Activated CD4-positive, alpha-beta T cell treated with anti-CD3 and anti-CD28 coated beads, Interleukin-2, amount 10 ng/mL, durations not matched to agents 7 days and 5 days (primary cell): ENCODE measurements around the gene HDAC4. TPM values are rescaled to one million over a fixed set of nuclear protein-coding genes. Genes with fewer than 3 reads are reported as not detected.

Source experiments
- CTCF ChIA-PET: fragments of 350-600 bp; sonication (Branson Sonifier 250); formaldehyde crosslinking; loops from one replicate; lab custom pipeline; 2021; ENCODE audit warnings: antibody characterized with exemption; lab: Charles Lee
- POLR2A ChIA-PET: fragments of 350-600 bp; sonication (Branson Sonifier 250); formaldehyde crosslinking; loops from one replicate; lab custom pipeline; 2021; ENCODE audit warnings: antibody characterized with exemption; lab: Charles Lee
- DNase-seq: peaks from one replicate; pipeline ENCODE4 v3.0.0-alpha.2; 2020
- H3K27ac Mint-ChIP-seq: one replicate; pipeline ENCODE4 v1.8.0; 2021; ENCODE audit warnings: mild to moderate bottlenecking, moderate library complexity, mixed read lengths
- H3K27me3 Mint-ChIP-seq: one replicate; pipeline ENCODE4 v1.8.0; 2021; ENCODE audit warnings: mixed read lengths
- H3K36me3 Mint-ChIP-seq: one replicate; pipeline ENCODE4 v1.8.0; 2021; ENCODE audit warnings: low read depth, mixed read lengths
- H3K4me1 Mint-ChIP-seq: one replicate; pipeline ENCODE4 v1.8.0; 2021; ENCODE audit warnings: mixed read lengths
- H3K4me3 Mint-ChIP-seq: one replicate; pipeline ENCODE4 v1.8.0; 2021; ENCODE audit warnings: mild to moderate bottlenecking, moderate library complexity, mixed read lengths
- H3K9me3 Mint-ChIP-seq: one replicate; pipeline ENCODE4 v1.8.0; 2021; ENCODE audit warnings: mixed read lengths
- total RNA-seq, 2 experiments: library from RNA; stranded (reverse); gene quantifications; one replicate each; pipeline ENCODE4 v1.2.3, GENCODE V29; 2021

The HDAC4 gene
- total RNA-seq, 2 experiments from 2014 or later, result 57.1 to 68.4 TPM

DNA sequence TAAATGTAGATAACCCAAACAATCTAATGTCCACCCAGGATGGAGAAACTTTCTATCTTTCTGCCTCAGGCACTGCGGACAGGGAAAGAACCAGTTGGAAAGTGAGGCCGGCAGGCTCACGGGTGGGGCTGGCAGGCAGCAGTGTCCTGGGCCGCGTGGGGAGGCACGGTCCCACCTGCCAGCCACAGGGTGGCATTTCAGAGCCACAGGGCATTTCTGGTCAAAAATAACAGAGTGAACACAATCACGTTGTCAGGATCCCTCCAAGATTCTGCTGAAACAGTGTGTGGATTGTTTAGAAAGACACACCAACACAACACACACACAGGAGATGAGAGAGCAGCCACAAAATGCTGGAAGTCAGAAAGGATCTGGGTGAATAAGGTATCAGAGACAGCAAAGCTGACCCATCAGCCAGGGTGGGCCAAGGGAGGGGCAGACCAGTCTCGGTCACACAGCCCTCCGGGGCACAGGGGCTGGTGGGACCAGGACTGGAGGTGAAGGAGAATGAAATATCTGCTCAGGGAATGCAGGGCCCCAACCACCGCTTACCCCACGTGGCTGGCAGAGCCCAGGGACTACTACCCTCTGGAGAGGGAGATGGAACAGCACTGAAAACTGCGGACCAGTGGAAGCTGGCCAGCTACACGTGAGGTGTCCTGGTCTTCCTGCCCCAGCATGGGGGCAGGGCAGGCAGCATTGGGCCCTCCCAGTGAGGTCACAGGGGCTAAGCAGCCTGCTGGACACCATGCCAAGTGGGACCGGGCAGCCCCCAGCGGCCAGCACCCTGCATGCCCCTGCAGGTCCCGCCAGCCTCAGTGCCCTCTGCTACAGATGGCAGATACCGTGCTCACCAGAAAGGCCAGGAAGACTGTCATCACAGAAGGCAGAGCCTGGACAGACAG is 173.9 kb downstream of the HDAC4 start:
- no peak for DNase-seq
- Mint-ChIP-seq H3K4me3 (no peak overlapping the region), H3K9me3 (no peaks in the 10 kb centered on the region), H3K4me1 (peaks cover 88% of the 10 kb centered on the region), H3K27ac (peak overlapping the region; percentile 68), H3K36me3 (peaks cover 9% of the 10 kb centered on the region), H3K27me3 (no peaks in the 10 kb centered on the region)
- ChIA-PET POLR2A (no interaction called here), CTCF (interaction anchor here (0.8 to 1.5 kb wide), 3 partner anchors 10 to 20 kb away, joined by 3 to 4 read pairs (median 3); no protein-coding TSS in a partner anchor)

DNA sequence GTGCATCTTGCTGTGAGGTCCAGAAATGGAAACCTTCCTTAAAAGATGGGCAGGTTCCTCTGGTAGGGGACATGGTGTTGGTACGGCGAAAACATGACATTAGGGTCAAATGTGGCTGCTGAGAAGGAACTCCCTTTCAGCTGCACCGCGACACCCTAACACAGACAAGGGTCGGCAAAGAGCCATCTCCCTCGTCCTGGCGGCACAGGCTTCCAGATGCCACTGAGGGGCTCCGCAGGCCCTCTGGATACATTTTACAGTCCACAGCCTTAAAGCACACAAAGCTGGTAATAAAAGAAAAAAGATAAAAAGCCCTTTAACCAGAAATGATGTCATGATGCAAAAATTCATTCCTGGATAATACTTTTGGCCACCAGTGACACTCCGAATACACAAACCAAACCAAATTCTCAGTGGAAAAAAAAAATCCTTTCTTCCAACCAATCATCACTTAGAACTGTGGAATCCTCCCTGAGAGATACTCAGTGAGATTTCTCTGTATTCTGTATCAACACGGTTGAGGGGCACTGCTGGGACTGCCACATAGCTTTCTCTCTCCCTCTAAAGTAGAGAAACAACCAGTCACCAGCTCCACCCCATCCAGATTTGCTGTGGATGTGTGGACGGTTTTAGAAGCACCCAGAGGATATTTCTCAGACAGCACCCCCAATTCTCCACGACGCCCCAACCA is 174.8 kb downstream of the HDAC4 start:
- CTCF ChIA-PET, result interaction anchor here (0.8 kb wide), 1 partner anchor 12 kb away, joined by 3 read pairs; no protein-coding TSS in a partner anchor

DNA sequence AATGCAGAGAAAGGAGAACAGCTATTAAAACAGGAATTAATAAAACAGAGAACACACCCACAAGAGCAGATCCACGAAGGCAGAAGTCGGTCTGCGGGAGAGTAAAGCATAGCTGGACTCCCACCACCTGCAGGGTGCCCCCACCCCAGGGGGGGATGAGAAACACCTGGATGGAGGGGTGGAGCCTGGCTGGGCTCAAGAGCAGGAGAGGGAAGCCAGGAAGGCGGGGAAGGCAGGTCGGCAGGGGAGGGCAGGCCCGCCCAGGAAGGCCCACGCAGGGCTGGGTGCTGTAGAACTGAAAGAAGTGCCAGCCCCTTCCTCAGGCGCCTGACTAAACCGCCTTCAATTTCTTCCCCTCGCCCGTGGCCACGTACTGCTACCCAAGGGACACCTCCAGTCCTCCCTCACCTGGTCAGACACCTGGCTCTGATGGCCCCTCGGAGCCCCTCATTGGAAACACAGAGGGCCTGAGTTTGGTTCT is 175.4 kb downstream of the HDAC4 start:
- peaks cover 15% of the 10 kb centered on the region for H3K36me3 Mint-ChIP-seq
- H3K27ac Mint-ChIP-seq, result peak overlapping the region; percentile 70
- no peaks in the 10 kb centered on the region for H3K27me3 Mint-ChIP-seq
- POLR2A ChIA-PET, result no interaction called here
- no peak for DNase-seq
- H3K4me3 Mint-ChIP-seq, result no peak overlapping the region
- H3K9me3 Mint-ChIP-seq, result no peaks in the 10 kb centered on the region
- H3K4me1 Mint-ChIP-seq, result peaks cover 89% of the 10 kb centered on the region
- CTCF ChIA-PET, result no interaction called here

More for the DNA sequence above, 174.8 kb downstream of the HDAC4 start:
- Mint-ChIP-seq H3K27me3 (no peaks in the 10 kb centered on the region), H3K4me3 (no peak overlapping the region), H3K9me3 (no peaks in the 10 kb centered on the region), H3K27ac (peak overlapping the region; percentile 68), H3K36me3 (peaks cover 13% of the 10 kb centered on the region), H3K4me1 (peaks cover 90% of the 10 kb centered on the region)
- POLR2A ChIA-PET, result no interaction called here
- DNase-seq, result no peak

DNA sequence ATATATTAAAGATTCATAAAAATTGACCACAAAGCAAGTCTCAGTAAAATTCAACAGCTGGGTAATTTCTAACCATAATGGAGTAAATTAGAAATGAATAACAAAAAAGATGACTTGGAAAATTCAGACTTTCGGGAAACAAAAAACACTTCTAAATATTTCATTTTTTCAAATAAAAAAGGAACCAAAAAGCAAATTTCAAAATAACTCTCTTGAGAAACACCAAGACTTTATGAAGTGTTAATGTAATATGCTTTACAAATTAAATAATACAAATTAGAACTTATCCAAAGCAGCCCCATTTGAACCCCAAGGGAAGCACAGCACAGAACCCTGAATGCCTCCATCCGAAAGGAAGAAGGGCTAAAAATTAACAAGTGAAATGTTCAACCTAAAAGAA is 175.9 kb downstream of the HDAC4 start:
- no peaks in the 10 kb centered on the region for H3K27me3 Mint-ChIP-seq
- ChIA-PET CTCF (no interaction called here), POLR2A (no interaction called here)
- H3K9me3 Mint-ChIP-seq, result peaks cover 2% of the 10 kb centered on the region
- peaks cover 87% of the 10 kb centered on the region for H3K4me1 Mint-ChIP-seq
- H3K27ac Mint-ChIP-seq, result peak overlapping the region; percentile 70
- no peak overlapping the region for H3K4me3 Mint-ChIP-seq
- H3K36me3 Mint-ChIP-seq, result peaks cover 19% of the 10 kb centered on the region
- DNase-seq, result no peak

DNA sequence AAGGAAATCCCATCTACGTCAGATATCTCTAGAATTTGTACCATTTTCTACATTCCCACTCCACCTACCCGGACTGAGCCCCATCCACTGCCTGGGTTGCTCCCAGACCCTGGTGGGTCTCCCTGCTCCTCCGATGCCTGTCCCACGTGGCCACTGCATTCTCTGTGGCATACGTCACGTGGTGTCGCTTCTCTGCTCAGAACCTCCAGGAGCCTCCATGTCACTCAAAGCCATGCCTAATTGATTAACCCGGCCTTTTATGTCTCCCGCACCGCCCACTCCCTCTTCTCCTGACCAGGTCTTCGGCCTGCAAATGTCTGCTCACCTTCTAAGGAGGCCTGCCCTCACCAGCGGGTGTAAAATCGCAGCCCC is 176.6 kb downstream of the HDAC4 start:
- Mint-ChIP-seq H3K4me1 (peaks cover 81% of the 10 kb centered on the region), H3K4me3 (no peak overlapping the region), H3K36me3 (peaks cover 24% of the 10 kb centered on the region), H3K27ac (peak overlapping the region; percentile 31), H3K9me3 (peaks cover 2% of the 10 kb centered on the region), H3K27me3 (no peaks in the 10 kb centered on the region)
- DNase-seq, result no peak
- CTCF ChIA-PET, result no interaction called here
- POLR2A ChIA-PET, result no interaction called here

DNA sequence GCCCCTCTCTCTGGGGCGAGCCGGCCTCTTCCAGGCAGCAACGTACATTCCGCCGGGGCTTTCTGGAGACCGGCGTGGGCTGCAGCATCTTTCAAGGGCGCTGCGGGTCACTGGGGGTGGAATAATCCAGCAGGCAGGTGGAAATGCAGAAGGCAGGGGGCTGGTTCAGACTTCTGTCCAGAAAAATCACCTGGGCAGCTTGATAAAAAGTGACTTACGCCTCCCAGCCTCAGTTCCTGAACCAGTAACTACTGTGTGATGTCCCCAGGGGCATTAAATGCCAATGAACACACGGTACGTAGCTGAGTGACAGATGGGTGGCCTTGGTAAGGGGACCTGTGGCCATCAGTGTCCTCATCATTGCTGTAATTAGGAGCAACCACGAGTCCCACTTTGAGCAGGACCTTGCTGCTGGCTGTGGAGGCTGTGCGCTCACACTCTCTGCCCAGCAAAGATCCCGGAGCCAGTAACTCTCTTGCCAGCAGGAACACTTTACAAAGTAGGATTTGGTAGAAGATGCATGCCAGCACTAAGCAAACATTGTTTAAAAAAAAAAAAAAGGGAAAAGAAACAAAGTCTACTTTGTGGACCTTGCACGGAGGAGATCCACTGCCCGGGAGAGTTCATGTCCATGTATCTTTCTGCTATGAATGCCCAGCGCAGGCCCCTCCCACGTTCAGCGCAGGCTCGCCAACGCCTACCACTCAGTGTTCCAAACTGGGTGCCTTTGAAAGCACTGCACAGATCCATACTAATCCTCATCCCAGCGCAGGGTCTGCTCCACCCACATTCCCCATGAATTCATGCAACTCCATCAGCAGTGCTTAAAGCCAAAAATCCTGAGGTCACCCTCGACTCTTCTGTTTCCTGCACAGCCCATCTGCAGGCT is 177.3 kb downstream of the HDAC4 start:
- no peak overlapping the region for H3K4me3 Mint-ChIP-seq
- H3K4me1 Mint-ChIP-seq, result peaks cover 79% of the 10 kb centered on the region
- ChIA-PET POLR2A (no interaction called here), CTCF (no interaction called here)
- H3K27me3 Mint-ChIP-seq, result no peaks in the 10 kb centered on the region
- H3K27ac Mint-ChIP-seq, result peak overlapping the region; percentile 31
- peaks cover 2% of the 10 kb centered on the region for H3K9me3 Mint-ChIP-seq
- H3K36me3 Mint-ChIP-seq, result peaks cover 24% of the 10 kb centered on the region
- DNase-seq, result no peak

DNA sequence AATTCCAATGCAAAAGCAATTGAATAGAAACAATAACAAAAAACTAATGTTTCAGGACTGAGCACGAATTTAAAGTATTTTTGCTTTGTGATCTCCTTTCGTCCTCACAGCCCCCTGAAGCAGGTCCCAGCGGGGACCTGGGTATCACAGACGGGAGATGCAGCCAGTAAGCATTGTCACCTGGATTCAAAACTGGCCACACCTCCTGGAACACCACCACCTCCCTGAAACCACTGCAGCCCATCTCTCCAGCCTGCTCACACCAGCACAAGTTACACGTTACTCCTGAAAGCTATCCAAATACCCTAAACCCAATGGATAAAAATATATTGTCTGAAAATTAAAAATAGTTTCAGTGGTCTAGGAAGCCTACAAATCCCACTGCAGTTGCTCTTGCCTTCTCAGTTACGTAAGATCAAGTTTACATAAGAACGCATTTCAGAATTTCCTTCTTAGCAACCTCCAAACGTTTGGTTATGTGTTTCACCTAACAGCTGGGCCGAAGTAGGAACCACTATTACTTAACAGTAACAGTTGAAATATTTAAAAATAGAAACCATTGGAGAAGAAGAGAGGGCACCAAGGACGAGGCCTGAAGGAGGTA is 178.0 kb downstream of the HDAC4 start:
- POLR2A ChIA-PET, result no interaction called here
- H3K36me3 Mint-ChIP-seq, result peaks cover 22% of the 10 kb centered on the region
- CTCF ChIA-PET, result no interaction called here
- H3K4me3 Mint-ChIP-seq, result peak overlapping the region; percentile 60
- DNase-seq, result no peak
- no peaks in the 10 kb centered on the region for H3K27me3 Mint-ChIP-seq
- peaks cover 75% of the 10 kb centered on the region for H3K4me1 Mint-ChIP-seq
- peak overlapping the region; percentile 83 for H3K27ac Mint-ChIP-seq
- peaks cover 2% of the 10 kb centered on the region for H3K9me3 Mint-ChIP-seq

DNA sequence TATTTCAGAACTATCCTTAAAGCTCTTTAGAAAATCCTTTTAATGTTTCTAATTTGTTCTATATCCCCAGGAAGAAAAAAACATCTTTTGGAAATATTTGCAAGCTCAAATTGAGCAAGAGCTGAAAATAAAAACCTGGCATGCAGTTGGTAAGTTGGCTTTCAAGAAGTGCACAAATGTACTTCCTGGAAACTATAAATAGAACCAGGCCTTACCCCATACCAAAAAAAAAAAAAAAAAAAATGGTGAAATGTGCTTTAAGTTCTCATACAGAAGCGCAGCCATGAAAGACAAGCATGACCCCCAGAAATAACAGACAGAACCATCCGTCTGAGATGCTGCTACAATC is 178.5 kb downstream of the HDAC4 start:
- Mint-ChIP-seq H3K36me3 (peaks cover 22% of the 10 kb centered on the region), H3K4me1 (peaks cover 76% of the 10 kb centered on the region), H3K9me3 (peaks cover 2% of the 10 kb centered on the region), H3K4me3 (peak overlapping the region; percentile 60), H3K27ac (peak overlapping the region; percentile 83), H3K27me3 (no peaks in the 10 kb centered on the region)
- DNase-seq, result no peak
- CTCF ChIA-PET, result interaction anchor here (1.0 kb wide), 1 partner anchor 11 kb away, joined by 3 read pairs; no protein-coding TSS in a partner anchor
- POLR2A ChIA-PET, result no interaction called here

DNA sequence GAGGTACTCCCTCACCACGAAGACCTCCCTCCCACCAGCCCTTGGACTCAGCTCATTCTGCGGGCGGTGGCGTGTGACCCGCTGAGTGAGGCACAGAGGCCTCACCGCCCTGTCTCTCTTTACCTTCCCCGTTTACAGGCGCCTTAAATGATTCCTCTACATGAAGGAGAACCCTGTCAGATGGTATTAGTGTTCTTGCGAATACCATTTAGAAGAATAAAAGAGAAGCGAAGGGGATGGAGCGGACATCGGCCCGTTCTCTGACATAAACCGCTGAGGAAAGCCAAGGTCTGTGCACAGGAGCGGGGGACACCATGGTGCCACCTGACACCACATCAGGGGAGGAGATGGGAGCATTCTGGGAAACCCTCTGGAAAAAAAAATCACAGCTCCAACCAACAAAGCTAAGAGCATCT is 179.8 kb downstream of the HDAC4 start:
- CTCF ChIA-PET, result interaction anchor here (1.4 kb wide), 1 partner anchor 59 kb away, joined by 4 read pairs; no protein-coding TSS in a partner anchor
- Mint-ChIP-seq H3K9me3 (peaks cover 2% of the 10 kb centered on the region), H3K4me3 (no peak overlapping the region), H3K27me3 (no peaks in the 10 kb centered on the region), H3K4me1 (peaks cover 76% of the 10 kb centered on the region), H3K27ac (peak overlapping the region; percentile 76), H3K36me3 (peaks cover 24% of the 10 kb centered on the region)
- POLR2A ChIA-PET, result no interaction called here
- no peak for DNase-seq

DNA sequence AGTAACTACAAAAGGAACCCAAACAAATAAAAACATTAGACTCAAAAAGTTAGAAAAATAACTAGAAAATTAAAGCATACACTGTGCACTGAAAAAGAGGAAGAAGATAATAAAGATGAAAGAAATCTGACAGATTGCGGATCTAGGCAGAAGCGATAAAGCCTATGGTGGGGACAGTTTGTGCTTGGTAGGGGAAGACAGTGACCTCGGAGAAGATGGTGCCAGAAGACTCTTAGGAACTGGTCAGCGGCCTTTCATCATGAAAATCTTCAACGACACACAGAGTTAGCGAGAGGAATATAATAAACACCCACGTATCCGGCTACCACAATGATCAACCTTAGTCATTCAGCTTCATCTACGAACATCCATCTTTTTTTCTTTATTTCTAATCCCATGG is 180.5 kb downstream of the HDAC4 start:
- no peaks in the 10 kb centered on the region for H3K27me3 Mint-ChIP-seq
- ChIA-PET CTCF (interaction anchor here (1.4 kb wide), 1 partner anchor 58 kb away, joined by 4 read pairs; no protein-coding TSS in a partner anchor), POLR2A (interaction anchor here (0.6 kb wide), 1 partner anchor 11 kb away, joined by 3 read pairs; no protein-coding TSS in a partner anchor)
- peaks cover 27% of the 10 kb centered on the region for H3K36me3 Mint-ChIP-seq
- H3K9me3 Mint-ChIP-seq, result peaks cover 2% of the 10 kb centered on the region
- H3K4me1 Mint-ChIP-seq, result peaks cover 75% of the 10 kb centered on the region
- no peak overlapping the region for H3K27ac Mint-ChIP-seq
- H3K4me3 Mint-ChIP-seq, result no peak overlapping the region
- no peak for DNase-seq

DNA sequence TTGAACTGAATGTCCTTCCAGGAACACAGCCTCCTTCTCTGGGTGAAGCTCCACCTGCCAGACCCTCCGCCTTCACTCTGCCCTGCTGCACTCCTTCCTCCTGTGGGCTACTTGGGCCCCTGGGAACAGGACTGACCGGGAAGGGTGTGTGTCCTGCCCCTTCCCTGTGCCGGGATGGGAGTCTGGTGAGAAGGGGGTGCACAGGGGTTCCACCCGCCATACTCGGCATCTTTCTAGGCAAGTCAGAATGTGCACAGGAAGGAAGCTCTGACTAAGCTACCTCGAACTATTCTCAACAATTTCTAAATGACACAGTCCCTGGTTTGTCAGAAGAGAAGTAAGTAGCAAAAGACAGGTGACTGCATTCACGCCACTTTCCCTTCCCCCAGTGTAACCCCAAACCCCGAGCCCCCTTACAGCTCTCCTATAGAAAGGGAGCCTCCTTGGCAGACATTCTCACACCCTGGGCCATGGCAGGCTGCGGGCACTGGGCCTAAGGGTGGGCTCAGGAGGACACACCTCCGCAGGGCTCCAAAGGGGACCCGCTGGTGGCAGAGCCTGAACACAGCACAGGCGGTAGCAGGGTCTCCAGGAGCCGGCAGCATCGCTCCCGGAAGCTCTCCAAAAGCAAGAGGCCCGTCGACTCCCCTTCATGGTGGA is 184.1 kb downstream of the HDAC4 start:
- ChIA-PET CTCF (interaction anchor here (0.7 to 1.4 kb wide), 4 partner anchors 11 to 155 kb away, joined by 3 to 5 read pairs (median 4); no protein-coding TSS in a partner anchor), POLR2A (no interaction called here)
- Mint-ChIP-seq H3K4me3 (peak overlapping the region; percentile 30), H3K4me1 (peaks cover 68% of the 10 kb centered on the region), H3K36me3 (peaks cover 24% of the 10 kb centered on the region), H3K9me3 (peaks cover 2% of the 10 kb centered on the region), H3K27ac (peak overlapping the region; percentile 89), H3K27me3 (no peaks in the 10 kb centered on the region)
- peak; percentile 32 for DNase-seq
